ENCODE measurements around the gene IL18. TPM values are rescaled to one million over a fixed set of nuclear protein-coding genes. Genes with fewer than 3 reads are reported as not detected.
A peak's percentile ranks its signal among the peaks of the same experiment; 100 is the strongest.

Gene IL18
- total RNA-seq, 4 donors from 2014 or later, result 5.8 to 18.3 (median 9.3) TPM

DNA sequence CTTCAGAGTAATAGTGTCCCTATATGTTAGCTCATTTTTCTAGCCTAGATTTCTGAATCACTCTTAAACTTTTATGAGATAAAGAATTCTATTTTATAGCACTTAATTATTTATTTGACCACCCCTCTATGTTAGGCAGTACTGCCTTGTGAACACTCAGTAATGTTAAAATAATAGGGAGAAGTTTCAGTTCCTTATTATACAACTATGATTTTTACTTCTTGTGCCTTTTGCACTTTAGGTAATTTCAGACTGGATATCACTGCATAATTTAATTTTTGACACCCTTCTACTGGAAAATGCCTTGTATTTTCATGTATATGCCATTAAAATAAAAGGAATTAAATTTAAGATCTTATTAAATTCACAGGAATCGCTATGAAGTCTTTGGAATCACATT lies 14.5 kb upstream of the IL18 start:
- intact Hi-C loops (cut with DNase I), result no loop called here
- Histone ChIP-seq H3K4me1 (peaks cover 0 to 7% of the 10 kb centered on the region in 2 donors), H3K4me3 (replicated peaks in 1 of 3) (no peak overlapping the region), H3K27ac (no peak overlapping the region), H3K36me3 (no peaks in the 10 kb centered on the region), H3K27me3 (no peaks in the 10 kb centered on the region), H3K9me3 (no peaks in the 10 kb centered on the region)
- WGBS, 2 donors, result 93 to 98% methylated on average over 1 of the region's 1 CpG
- DNase-seq, result no peak
- TF ChIP-seq, protein P1, sequence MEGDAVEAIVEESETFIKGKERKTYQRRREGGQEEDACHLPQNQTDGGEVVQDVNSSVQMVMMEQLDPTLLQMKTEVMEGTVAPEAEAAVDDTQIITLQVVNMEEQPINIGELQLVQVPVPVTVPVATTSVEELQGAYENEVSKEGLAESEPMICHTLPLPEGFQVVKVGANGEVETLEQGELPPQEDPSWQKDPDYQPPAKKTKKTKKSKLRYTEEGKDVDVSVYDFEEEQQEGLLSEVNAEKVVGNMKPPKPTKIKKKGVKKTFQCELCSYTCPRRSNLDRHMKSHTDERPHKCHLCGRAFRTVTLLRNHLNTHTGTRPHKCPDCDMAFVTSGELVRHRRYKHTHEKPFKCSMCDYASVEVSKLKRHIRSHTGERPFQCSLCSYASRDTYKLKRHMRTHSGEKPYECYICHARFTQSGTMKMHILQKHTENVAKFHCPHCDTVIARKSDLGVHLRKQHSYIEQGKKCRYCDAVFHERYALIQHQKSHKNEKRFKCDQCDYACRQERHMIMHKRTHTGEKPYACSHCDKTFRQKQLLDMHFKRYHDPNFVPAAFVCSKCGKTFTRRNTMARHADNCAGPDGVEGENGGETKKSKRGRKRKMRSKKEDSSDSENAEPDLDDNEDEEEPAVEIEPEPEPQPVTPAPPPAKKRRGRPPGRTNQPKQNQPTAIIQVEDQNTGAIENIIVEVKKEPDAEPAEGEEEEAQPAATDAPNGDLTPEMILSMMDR (IDR thresholded peaks at IDR 0.05), result no peak
- no peak for TF ChIP-seq POLR2A (IDR thresholded peaks at IDR 0.05)

DNA sequence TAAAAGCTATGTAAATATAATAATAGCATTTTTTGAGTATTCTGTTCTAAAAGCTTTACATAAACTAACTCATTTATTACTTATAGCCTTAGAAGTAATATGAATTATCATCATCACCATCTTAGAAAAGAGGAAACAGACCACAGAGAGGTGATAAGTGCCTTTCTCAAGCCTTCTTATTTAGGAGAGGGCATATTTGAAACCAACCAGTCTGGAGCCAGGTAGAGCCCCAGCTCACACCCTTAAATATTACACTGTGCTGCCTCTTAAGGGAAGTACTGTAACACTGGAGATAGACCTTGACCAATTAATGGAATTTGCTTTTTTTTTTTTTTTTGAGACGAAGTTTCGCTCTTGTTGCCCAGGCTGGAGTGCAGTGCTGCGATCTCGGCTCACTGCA lies 13.7 kb upstream of the IL18 start:
- Histone ChIP-seq H3K36me3 (no peaks in the 10 kb centered on the region), H3K4me1 (peaks cover 6 to 11% of the 10 kb centered on the region in 2 donors), H3K27me3 (no peaks in the 10 kb centered on the region), H3K4me3 (replicated peaks in 1 of 3) (no peak overlapping the region), H3K27ac (no peak overlapping the region), H3K9me3 (no peaks in the 10 kb centered on the region)
- TF ChIP-seq, protein P1 (IDR thresholded peaks at IDR 0.05), result no peak
- 85 to 89% methylated on average over 4 of the region's 4 CpGs for WGBS, 2 donors
- DNase-seq, result no peak
- intact Hi-C loops (cut with DNase I), result no loop called here

DNA sequence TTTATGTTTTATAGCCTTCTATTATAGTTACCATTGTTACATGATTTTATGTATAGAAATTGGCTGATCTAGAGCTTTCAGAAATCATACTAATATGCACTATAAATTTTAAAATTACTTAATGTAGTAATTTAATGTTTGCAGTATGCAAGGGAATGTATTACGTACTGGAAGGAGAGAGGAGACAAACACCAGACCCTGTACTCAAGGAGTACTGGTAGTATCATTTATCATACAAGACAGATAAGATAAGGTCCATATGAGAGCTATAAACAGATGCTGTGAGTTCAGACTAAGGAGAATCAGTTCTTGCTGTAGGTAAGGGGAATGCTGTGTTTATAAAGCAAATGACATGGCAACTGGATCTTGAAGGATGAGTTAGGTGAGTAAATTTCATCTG lies 12.2 kb upstream of the IL18 start:
- no peak for DNase-seq
- TF ChIP-seq, protein P1 (IDR thresholded peaks at IDR 0.05), result no peak
- TF ChIP-seq POLR2A (IDR thresholded peaks at IDR 0.05), result no peak
- Histone ChIP-seq H3K4me3 (replicated peaks in 1 of 3) (no peak overlapping the region), H3K27ac (peak overlapping the region in 1 of 3 donors; percentile 58), H3K36me3 (no peaks in the 10 kb centered on the region), H3K4me1 (peaks cover 6 to 11% of the 10 kb centered on the region in 2 donors), H3K9me3 (no peaks in the 10 kb centered on the region), H3K27me3 (no peaks in the 10 kb centered on the region)
- intact Hi-C loops (cut with DNase I), result no loop called here
- 89 to 91% methylated on average over 1 of the region's 1 CpG for WGBS, 2 donors

DNA sequence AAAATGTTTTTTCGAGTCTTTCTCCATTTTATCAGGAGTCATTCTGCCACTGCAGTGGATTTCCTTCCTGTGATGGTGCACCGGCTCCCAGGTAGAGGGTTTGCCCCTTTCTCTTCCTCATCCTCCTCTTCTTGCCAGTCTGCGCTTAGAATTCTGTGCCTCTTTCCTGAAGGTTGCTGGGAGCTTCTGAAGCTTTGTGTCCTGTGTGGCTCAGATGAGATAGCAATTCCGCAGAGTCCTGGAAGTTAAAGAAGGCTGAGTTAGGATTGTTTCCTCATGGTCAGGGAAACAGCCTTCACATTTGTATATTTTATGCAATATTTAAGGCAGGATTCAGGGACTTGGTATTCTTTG lies 11.7 kb upstream of the IL18 start:
- no peaks in the 10 kb centered on the region for H3K27me3 ChIP-seq

DNA sequence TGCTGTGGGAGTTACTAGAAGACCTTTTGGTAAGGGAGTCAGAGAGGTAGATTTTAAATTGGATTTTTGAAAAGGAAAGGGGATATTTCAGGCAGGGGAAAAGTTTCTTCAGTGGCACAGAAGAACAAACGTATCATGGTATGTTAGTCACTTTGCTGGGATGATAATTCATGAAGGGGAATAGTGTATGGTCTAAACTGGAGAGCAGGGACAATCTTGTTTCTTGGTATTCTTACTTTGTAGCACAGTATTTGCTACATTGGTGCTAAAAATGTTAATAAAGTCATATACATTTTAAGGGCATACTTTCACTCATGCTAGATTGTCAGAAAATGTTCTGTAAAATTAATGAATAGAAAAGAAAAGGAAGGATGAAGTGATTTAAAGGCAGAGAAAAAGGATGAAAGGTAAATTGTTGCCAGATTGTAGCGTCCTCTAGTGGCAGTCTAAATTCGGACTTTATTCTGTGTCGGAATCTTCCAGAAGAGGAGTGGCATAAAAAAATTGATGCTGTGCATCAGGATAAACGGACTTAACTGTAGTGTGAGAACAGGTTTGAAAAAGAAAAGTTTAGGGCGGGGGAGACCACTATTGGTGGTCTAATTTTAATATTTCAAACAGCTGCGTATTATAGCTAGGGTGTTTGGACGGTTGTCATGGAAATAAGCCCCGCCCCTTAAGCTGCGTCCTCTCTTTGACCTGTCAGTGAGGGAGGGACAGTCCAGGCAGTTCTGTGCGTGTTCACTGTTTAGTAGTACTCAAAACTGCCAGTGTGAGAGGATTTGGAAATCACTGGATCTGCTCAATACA lies 11.1 kb upstream of the IL18 start, which contains the start of gene BCO2:
Gene BCO2, plus strand, starts transcription at position 724 of the 810 bp plus-strand sequence. CDS start 90 bp downstream, outside the sequence.
- Histone ChIP-seq H3K9me3 (no peaks in the 10 kb centered on the region), H3K27me3 (no peaks in the 10 kb centered on the region), H3K27ac (peak within 1 kb of the TSS; percentile 32 to 58 (median 42)), H3K36me3 (no peaks in the 10 kb centered on the region), H3K4me3 (replicated peaks in 1 of 3) (peak within 1 kb of the TSS in 2 of 3 donors; percentile 1 to 18), H3K4me1 (peaks cover 6 to 11% of the 10 kb centered on the region in 2 donors)
- intact Hi-C loops (cut with DNase I), result no loop called here
- DNase-seq, result peak; percentile 85
- WGBS, 2 donors, result 7% methylated on average over 11 of the region's 11 CpGs
- peak in 1 of 2 donors; percentile 60 for TF ChIP-seq POLR2A (IDR thresholded peaks at IDR 0.05)
- TF ChIP-seq, protein P1 (IDR thresholded peaks at IDR 0.05), result peak; percentile 43 to 92 (median 80)

More for the DNA sequence above, 11.7 kb upstream of the IL18 start:
- Histone ChIP-seq H3K27ac (peak overlapping the region; percentile 32 to 58 (median 42)), H3K9me3 (no peaks in the 10 kb centered on the region), H3K36me3 (no peaks in the 10 kb centered on the region), H3K4me3 (replicated peaks in 1 of 3) (peak overlapping the region in 2 of 3 donors; percentile 1 to 18), H3K4me1 (peaks cover 6 to 11% of the 10 kb centered on the region in 2 donors)
- DNase-seq, result no peak
- intact Hi-C loops (cut with DNase I), result no loop called here
- no peak for TF ChIP-seq POLR2A (IDR thresholded peaks at IDR 0.05)
- TF ChIP-seq, protein P1 (IDR thresholded peaks at IDR 0.05), result no peak
- WGBS, 2 donors, result 14 to 36% methylated on average over 4 of the region's 4 CpGs

Data from thyroid gland (tissue), 4 donors.